CD4-positive, alpha-beta T cell treated with Interleukin-17A for 1 hour (primary cell): Measurements from ENCODE around the gene ZFP3.
"Not testable (repeated sequence)": the region's sequence is repeated elsewhere in the genome, so short reads cannot be mapped to it uniquely, and the experiment has no call there.

ENCODE experiments used
- DNase-seq: peaks from one replicate; pipeline ENCODE4 v3.0.0-alpha.2; 2020

The ZFP3 gene

GRCh38 chr17:5080591-5080990 is 2.3 kb downstream of the ZFP3 start:
- no peak for DNase-seq

GRCh38 chr17:5092218-5093010 is 14.1 kb downstream of the ZFP3 start:
- DNase-seq: no peak

GRCh38 chr17:5096731-5097100 is 18.4 kb downstream of the ZFP3 start:
- DNase-seq: no peak

GRCh38 chr17:5097101-5097834 is 19.0 kb downstream of the ZFP3 start:
- peak; percentile 42 for DNase-seq

- DNase-seq: no peak
Observed at GRCh38 chr17:5099271-5099670, 21.0 kb downstream of the ZFP3 start.

GRCh38 chr17:5100832-5101231 is 22.6 kb downstream of the ZFP3 start:
- no peak for DNase-seq

- DNase-seq: no peak
Observed at GRCh38 chr17:5110816-5111215, 32.5 kb downstream of the ZFP3 start.

- peak; percentile 92 for DNase-seq
Observed at GRCh38 chr17:5111402-5112204, 33.3 kb downstream of the ZFP3 start, which contains the start of gene ZNF232. ZNF232 (minus strand) TSS chr17:5111878; CDS start chr17:5111822, 56 bp downstream.

- DNase-seq: no peak
Observed at GRCh38 chr17:5115673-5116651, 37.7 kb downstream of the ZFP3 start, which contains the start of gene USP6. USP6 (plus strand) TSS chr17:5116032; CDS start chr17:5130368, 14,336 bp downstream.

GRCh38 chr17:5118219-5118618 is 40.0 kb downstream of the ZFP3 start:
- no peak for DNase-seq

GRCh38 chr17:5120036-5120435 is 41.8 kb downstream of the ZFP3 start:
- no peak for DNase-seq

- DNase-seq: not testable (repeated sequence)
Observed at GRCh38 chr17:5120436-5121185, 42.3 kb downstream of the ZFP3 start.

- no peak for DNase-seq
Observed at GRCh38 chr17:5121186-5121841, 43.0 kb downstream of the ZFP3 start.

GRCh38 chr17:5122056-5122455 is 43.8 kb downstream of the ZFP3 start:
- DNase-seq: not testable (repeated sequence)

GRCh38 chr17:5122586-5123342 is 44.5 kb downstream of the ZFP3 start:
- DNase-seq: no peak

GRCh38 chr17:5123343-5124124 is 45.3 kb downstream of the ZFP3 start:
- no peak for DNase-seq

GRCh38 chr17:5124125-5124760 is 46.0 kb downstream of the ZFP3 start:
- DNase-seq: not testable (repeated sequence)

GRCh38 chr17:5124896-5125295 is 46.6 kb downstream of the ZFP3 start:
- not testable (repeated sequence) for DNase-seq
